HepG2 (cell line): ENCODE data around the gene CSF1R. TPM values are rescaled to one million over a fixed set of nuclear protein-coding genes. Genes with fewer than 3 reads are reported as not detected.

Source experiments
- ATAC-seq: fragments of 200-7000 bp; cut with Tn5 transposase; 3 replicates; pipeline ENCODE4 v1.9.1; 2020; ENCODE audit warnings: mild to moderate bottlenecking, moderate library complexity
- BruUV-seq: library from RNA; stranded (reverse); fragments of 400-500 nt; replicated peaks from 2 replicates; lab custom pipeline; 2021; lab: Mats Ljungman, UMichigan
- CTCF ChIA-PET: fragments of 300-600 bp; formaldehyde crosslinking; extraction: SDS; loops from one replicate; lab custom pipeline; 2021; ENCODE audit warnings: low total read pairs, inconsistent platforms, low intra/inter-chr PET ratio; lab: Yijun Ruan, JAX
- POLR2A ChIA-PET: fragments of 350-600 bp; sonication (Branson Sonifier 250); formaldehyde crosslinking; loops from one replicate; lab custom pipeline; 2020; ENCODE audit warnings: antibody characterized with exemption, inconsistent platforms; lab: Yijun Ruan, JAX
- DNase-seq: peaks from one replicate; pipeline ENCODE4 v3.0.0-alpha.2; 2015; ENCODE audit warnings: low spot score
- FAIRE-seq: peaks from 3 replicates; lab custom pipeline; 2011; peaks lifted over from hg19 to GRCh38; lab: Jason Lieb, UNC
- H2AFZ ChIP-seq: one replicate; pipeline ENCODE4 v1.6.1; 2011; ENCODE audit warnings: low read length, inconsistent platforms
- H3K27ac ChIP-seq: fragments of 300-600 bp; 3 replicates; pipeline ENCODE4 v1.8.0; 2011; ENCODE audit warnings: mixed run types, mild to moderate bottlenecking, mixed read lengths, low read length, inconsistent platforms; ENCODE audit not compliant: insufficient read depth; ENCODE audit errors: extremely low read length
- H3K27me3 ChIP-seq, 2 experiments: fragments of 200-600 bp in 1 of 2; 2 replicates in 1 of 2; 3 replicates in 1 of 2; pipeline versions ENCODE4 v1.6.0 to v1.8.0; 2011; ENCODE audit warnings: low read length in 2 of 2, mild to moderate bottlenecking in 2 of 2, moderate library complexity in 2 of 2, inconsistent platforms in 1 of 2; ENCODE audit not compliant: insufficient read depth in 2 of 2, control insufficient read depth in 1 of 2
- H3K36me3 ChIP-seq, 2 experiments: fragments of 200-600 bp in 1 of 2; replicated peaks in 1 of 2; 2 replicates in 1 of 2; 3 replicates in 1 of 2; pipeline versions ENCODE4 v1.5.1 to v1.8.0; 2011; ENCODE audit warnings: low read length in 2 of 2, inconsistent platforms in 1 of 2; ENCODE audit not compliant: insufficient read depth in 2 of 2, control insufficient read depth in 1 of 2
- H3K4me1 ChIP-seq: 2 replicates; pipeline ENCODE4 v1.5.1; 2012; ENCODE audit warnings: low read length, inconsistent platforms; ENCODE audit not compliant: insufficient read depth
- H3K4me2 ChIP-seq: 2 replicates; pipeline ENCODE4 v1.6.0; 2011; ENCODE audit warnings: low read depth, low read length, inconsistent platforms
- H3K4me3 ChIP-seq, 3 experiments: fragments of 200-600 bp in 1 of 3; sonication (generic), shearing (Covaris generic) in 1 of 3; replicated peaks in 1 of 3; 2 replicates each; pipeline ENCODE4 v1.5.1; 2011 to 2016; ENCODE audit warnings: low read length in 3 of 3, inconsistent platforms in 2 of 3, low read depth in 2 of 3, mild to moderate bottlenecking in 2 of 3, control low read depth in 1 of 3, mixed read lengths in 1 of 3; ENCODE audit not compliant: insufficient read depth in 1 of 3
- H3K79me2 ChIP-seq: one replicate; pipeline ENCODE4 v1.6.1; 2011; ENCODE audit warnings: low read length, inconsistent platforms; ENCODE audit not compliant: insufficient read depth
- H3K9ac ChIP-seq: 2 replicates; pipeline ENCODE4 v1.6.0; 2011; ENCODE audit warnings: mild to moderate bottlenecking, low read depth, low read length, inconsistent platforms; ENCODE audit not compliant: insufficient read depth
- H3K9me3 ChIP-seq: 2 replicates; pipeline ENCODE4 v1.5.1; 2012; ENCODE audit warnings: mild to moderate bottlenecking, low read length
- H4K20me1 ChIP-seq: 2 replicates; pipeline ENCODE4 v1.6.0; 2011; ENCODE audit warnings: inconsistent platforms, mild to moderate bottlenecking, low read length, moderate library complexity; ENCODE audit not compliant: insufficient read depth
- ELF1 ChIP-seq: sonication (generic); formaldehyde crosslinking; IDR thresholded peaks from 2 replicates; pipeline ENCODE4 v1.4.0; 2020; ENCODE audit warnings: missing genetic modification reagents
- FOXC1 ChIP-seq: sonication (generic); formaldehyde crosslinking; IDR thresholded peaks from 2 replicates; pipeline ENCODE4 v1.8.0; 2022; ENCODE audit warnings: mild to moderate bottlenecking, missing genetic modification reagents, borderline replicate concordance
- FOXP1 ChIP-seq, 2 experiments: fragments of 450-650 bp in 1 of 2; IDR thresholded peaks; 2 replicates each; pipeline ENCODE4 v1.6.1; 2017 to 2018; ENCODE audit warnings: antibody characterized with exemption in 1 of 2
- HMGXB3 ChIP-seq: sonication (generic); formaldehyde crosslinking; IDR thresholded peaks from 2 replicates; pipeline ENCODE4 v1.4.0; 2020; ENCODE audit warnings: missing genetic modification reagents, borderline replicate concordance
- MNT ChIP-seq: fragments of 450-650 bp; IDR thresholded peaks from 2 replicates; pipeline ENCODE4 v1.6.1; 2016
- PCBP1 ChIP-seq: fragments of 200-400 bp; formaldehyde crosslinking; IDR thresholded peaks from 2 replicates; pipeline ENCODE4 v1.6.1; 2017; ENCODE audit warnings: mild to moderate bottlenecking, low read depth, low read length, borderline replicate concordance
- PHB2 ChIP-seq: fragments of 450-650 bp; IDR thresholded peaks from 2 replicates; pipeline ENCODE4 v1.6.1; 2018; ENCODE audit not compliant: partially characterized antibody
- POLR2AphosphoS5 ChIP-seq: IDR thresholded peaks from 2 replicates; pipeline ENCODE4 v1.6.1; 2012; ENCODE audit warnings: low read depth, low read length
- SCMH1 ChIP-seq: sonication (generic); formaldehyde crosslinking; IDR thresholded peaks from 2 replicates; pipeline ENCODE4 v1.9.0; 2021; ENCODE audit warnings: missing genetic modification reagents, mild to moderate bottlenecking, borderline replicate concordance
- TRIM22 ChIP-seq: fragments of 450-650 bp; IDR thresholded peaks from 2 replicates; pipeline ENCODE4 v1.6.1; 2017
- ZBTB1 ChIP-seq: sonication (generic); formaldehyde crosslinking; IDR thresholded peaks from 2 replicates; pipeline ENCODE4 v1.4.0; 2020; ENCODE audit warnings: missing genetic modification reagents, borderline replicate concordance
- ZNF280D ChIP-seq: sonication (generic); formaldehyde crosslinking; IDR thresholded peaks from 2 replicates; pipeline ENCODE4 v1.5.1; 2020; ENCODE audit warnings: mild to moderate bottlenecking, missing genetic modification reagents
- ZNF547 ChIP-seq: sonication (generic); formaldehyde crosslinking; IDR thresholded peaks from 2 replicates; pipeline ENCODE4 v1.5.1; 2020; ENCODE audit warnings: mild to moderate bottlenecking, missing genetic modification reagents
- WGBS: methylation state at CpG from one replicate; pipeline ENCODE4 v1.1.6; 2017; ENCODE audit warnings: low lambda C conversion rate; 5-methylcytosine and 5-hydroxymethylcytosine counted together
- in situ Hi-C: cut with HindIII; loops from 2 replicates; pipeline ENCODE4 v1.10.0; 2017; ENCODE audit warnings: low pct_unique_long_range_greater_than_20kb; ENCODE audit not compliant: extremely low pct_ligation_motif_present
- intact Hi-C: fragments of 100-400 bp; cut with micrococcal nuclease; formaldehyde crosslinking; loops from one replicate; pipeline ENCODE4 v1.10.0; 2022; ENCODE audit not compliant: unreplicated experiment
- polyA plus RNA-seq, 8 experiments: library from polyadenylated mRNA; depleted of rRNA in 3 of 8; stranded (reverse) in 7 of 8; unstranded in 1 of 8; fragments of >200 nt; fragmentation: Illumina TruSeq in 4 of 8; extraction: Trizol in 4 of 8; gene quantifications; 2 replicates each; pipeline versions ENCODE4 v1.2.1 to v1.2.3, GENCODE V29; 2011 to 2016; ENCODE audit warnings: low read depth in 4 of 8, missing spikeins in 1 of 8, mixed read lengths in 1 of 8; ENCODE audit not compliant: insufficient read depth in 1 of 8
- total RNA-seq, 5 experiments: library from RNA; depleted of rRNA; stranded (reverse); fragments of >200 nt; fragmentation: Illumina TruSeq; extraction: Trizol; gene quantifications; 2 replicates each; pipeline ENCODE4 v1.2.3, GENCODE V29; 2016; ENCODE audit warnings: low read depth in 1 of 5

Gene CSF1R
- total and polyA plus RNA-seq, 2 of the 13 experiments (the other 11 are each of a cell fraction or from before 2014, with no cell fraction given), result 0.01 TPM; not detected in 1

- H3K27ac ChIP-seq, result no peak overlapping the region
- intact Hi-C loops, result no loop called here
- no peaks in the 10 kb centered on the region for H3K79me2 ChIP-seq
- FAIRE-seq (no peak), ATAC-seq (no peak), DNase-seq (no peak)
- CTCF ChIA-PET, result no interaction called here
- in situ Hi-C loops, result no loop called here
- H3K9me3 ChIP-seq, result no peaks in the 10 kb centered on the region
- POLR2A ChIA-PET, result no interaction called here
- no peak overlapping the region for H3K4me3 ChIP-seq
- no peaks in the 10 kb centered on the region for H4K20me1 ChIP-seq
- H3K36me3 ChIP-seq, result no peaks in the 10 kb centered on the region
- H3K4me1 ChIP-seq, result peaks cover 17% of the 10 kb centered on the region
- H3K9ac ChIP-seq, result no peak overlapping the region
- no peak overlapping the region for H3K4me2 ChIP-seq
- H3K27me3 ChIP-seq, result peaks cover 3 to 54% of the 10 kb centered on the region in 2 experiments; a peak in 4 of 5 replicates
- BruUV-seq, result no TSS peak
- WGBS, result 43% methylated on average over 7 of the region's 7 CpGs
- H2AFZ ChIP-seq, result no peak overlapping the region
- no peak for TF ChIP-seq ELF1 (CRISPR knock-in tag)
- TF ChIP-seq POLR2AphosphoS5, result no peak
- no peak for TF ChIP-seq ZNF280D (CRISPR knock-in tag)
- TF ChIP-seq HMGXB3, result no peak
- TF ChIP-seq MNT, result no peak
- no peak for TF ChIP-seq ZBTB1 (CRISPR knock-in tag)
- no peak for TF ChIP-seq PCBP1
- TF ChIP-seq FOXP1 (IDR thresholded peaks at IDR 0.05), result no peak
- no peak for TF ChIP-seq FOXP1 (CRISPR knock-in tag; IDR thresholded peaks at IDR 0.05)
- TF ChIP-seq SCMH1 (CRISPR knock-in tag), result no peak
- no peak for TF ChIP-seq PHB2
- no peak for TF ChIP-seq FOXC1 (CRISPR knock-in tag)
- TF ChIP-seq TRIM22, result no peak
- no peak for TF ChIP-seq ZNF547 (CRISPR knock-in tag)
These were observed 7.3 kb downstream of the CSF1R start for GRCh38 chr5:150078802-150079689.
